ENCODE data around the gene MRPS15. TPM values are rescaled to one million over a fixed set of nuclear protein-coding genes. Genes with fewer than 3 reads are reported as not detected.

The MRPS15 gene
- total and polyA plus RNA-seq, 10 donors = 31.2 to 94.3 (median 42.7) TPM

GRCh38 chr1:36436821-36437220, 27.4 kb downstream of the MRPS15 start:
- 64 to 97% (median 89%) methylated on average over 1 of the region's 1 CpG for WGBS, 5 donors
- intact Hi-C loops (cut with DNase I; ENCODE audit: low total_unique reads) = no loop called here
- peaks cover 0 to 7% (median 0%) of the 10 kb centered on the region in 6 donors for H3K36me3 ChIP-seq
- H3K4me1 ChIP-seq = no peaks in the 10 kb centered on the region
- TF ChIP-seq POLR2AphosphoS5 (IDR thresholded peaks at IDR 0.05) = no peak
- no peak for TF ChIP-seq POLR2A (IDR thresholded peaks at IDR 0.05)
- no peak for TF ChIP-seq CTCF (IDR thresholded peaks at IDR 0.05 in 8 of 11, conservative IDR thresholded peaks at IDR 0.05 in 3 of 11)
- no peaks in the 10 kb centered on the region for H3K9me3 ChIP-seq
- H3K27me3 ChIP-seq (replicated peaks in 1 of 7) = no peaks in the 10 kb centered on the region
- no peak for DNase-seq
- no peak overlapping the region for H3K4me3 ChIP-seq
- no peak overlapping the region for H3K27ac ChIP-seq

DNA sequence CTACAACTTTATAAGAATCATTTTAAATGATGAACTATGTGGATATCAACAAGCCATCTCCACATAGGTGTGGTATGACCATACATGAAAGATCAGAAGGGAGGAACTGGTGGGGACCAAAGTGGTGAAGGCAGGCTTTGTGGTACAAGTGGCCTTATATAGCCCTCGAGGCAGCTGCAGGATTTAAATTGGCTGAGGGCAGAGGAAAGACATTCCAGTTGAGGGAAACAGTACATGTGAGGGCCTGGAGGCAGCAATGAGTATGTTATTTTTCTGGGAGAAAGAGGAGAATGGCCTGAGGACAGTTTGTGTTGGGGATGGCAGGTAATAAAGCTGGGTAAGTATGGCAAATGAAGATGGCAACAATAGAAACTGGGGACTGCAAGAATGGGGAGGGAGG, 31.1 kb downstream of the MRPS15 start:
- Histone ChIP-seq H3K9me3 (no peaks in the 10 kb centered on the region), H3K27ac (no peak overlapping the region), H3K36me3 (peaks cover 0 to 15% (median 0%) of the 10 kb centered on the region in 6 donors), H3K4me3 (no peak overlapping the region), H3K4me1 (no peaks in the 10 kb centered on the region), H3K27me3 (replicated peaks in 1 of 7) (no peaks in the 10 kb centered on the region)
- no peak for DNase-seq
- TF ChIP-seq CTCF (IDR thresholded peaks at IDR 0.05 in 8 of 11, conservative IDR thresholded peaks at IDR 0.05 in 3 of 11) (no peak), POLR2AphosphoS5 (IDR thresholded peaks at IDR 0.05) (no peak), POLR2A (IDR thresholded peaks at IDR 0.05) (no peak)
- WGBS, 5 donors = 50 to 63% (median 62%) methylated on average over 1 of the region's 1 CpG
- intact Hi-C loops (cut with DNase I; ENCODE audit: low total_unique reads) = no loop called here

DNA sequence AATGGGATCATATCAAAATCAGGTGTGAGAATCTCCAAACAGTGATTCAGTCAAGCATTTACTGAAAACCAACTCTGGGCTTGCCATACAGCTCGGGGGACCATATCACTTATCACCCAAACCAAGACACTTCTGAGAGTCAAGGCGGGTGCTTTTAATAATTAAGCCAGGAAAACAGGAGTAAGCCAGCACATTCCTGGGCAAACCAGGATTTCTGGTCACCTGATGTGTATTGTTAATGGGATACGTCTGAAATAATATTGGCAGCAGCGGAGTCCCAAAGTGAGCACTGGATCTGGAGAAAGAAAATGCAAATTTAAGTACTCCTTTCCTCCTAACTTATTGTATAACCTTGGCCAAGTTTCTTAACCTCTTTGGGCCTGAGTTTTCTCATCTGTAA, 31.6 kb downstream of the MRPS15 start:
- Histone ChIP-seq H3K4me1 (no peaks in the 10 kb centered on the region), H3K4me3 (no peak overlapping the region), H3K27me3 (replicated peaks in 1 of 7) (no peaks in the 10 kb centered on the region), H3K36me3 (peaks cover 0 to 15% (median 0%) of the 10 kb centered on the region in 6 donors), H3K27ac (no peak overlapping the region), H3K9me3 (no peaks in the 10 kb centered on the region)
- TF ChIP-seq POLR2AphosphoS5 (IDR thresholded peaks at IDR 0.05) (no peak), CTCF (IDR thresholded peaks at IDR 0.05 in 8 of 11, conservative IDR thresholded peaks at IDR 0.05 in 3 of 11) (no peak), POLR2A (IDR thresholded peaks at IDR 0.05) (no peak)
- intact Hi-C loops (cut with DNase I; ENCODE audit: low total_unique reads) = no loop called here
- WGBS, 5 donors = 66 to 94% (median 85%) methylated on average over 4 of the region's 4 CpGs
- DNase-seq = no peak

GRCh38 chr1:36425791-36426190, 38.4 kb downstream of the MRPS15 start:
- Histone ChIP-seq H3K4me3 (no peak overlapping the region), H3K4me1 (peaks cover 0 to 13% (median 2%) of the 10 kb centered on the region in 6 donors), H3K27ac (no peak overlapping the region), H3K36me3 (peaks cover 0 to 9% (median 0%) of the 10 kb centered on the region in 6 donors), H3K27me3 (replicated peaks in 1 of 7) (no peaks in the 10 kb centered on the region), H3K9me3 (no peaks in the 10 kb centered on the region)
- WGBS, 5 donors = 74 to 87% (median 78%) methylated on average over 4 of the region's 4 CpGs
- intact Hi-C loops (cut with DNase I; ENCODE audit: low total_unique reads) = no loop called here
- TF ChIP-seq POLR2A (IDR thresholded peaks at IDR 0.05) (no peak), POLR2AphosphoS5 (IDR thresholded peaks at IDR 0.05) (no peak), CTCF (IDR thresholded peaks at IDR 0.05 in 8 of 11, conservative IDR thresholded peaks at IDR 0.05 in 3 of 11) (no peak)
- DNase-seq = no peak

All from spleen (tissue), 11 donors.